ENCODE results near the gene FBXO15.

The FBXO15 gene

DNA sequence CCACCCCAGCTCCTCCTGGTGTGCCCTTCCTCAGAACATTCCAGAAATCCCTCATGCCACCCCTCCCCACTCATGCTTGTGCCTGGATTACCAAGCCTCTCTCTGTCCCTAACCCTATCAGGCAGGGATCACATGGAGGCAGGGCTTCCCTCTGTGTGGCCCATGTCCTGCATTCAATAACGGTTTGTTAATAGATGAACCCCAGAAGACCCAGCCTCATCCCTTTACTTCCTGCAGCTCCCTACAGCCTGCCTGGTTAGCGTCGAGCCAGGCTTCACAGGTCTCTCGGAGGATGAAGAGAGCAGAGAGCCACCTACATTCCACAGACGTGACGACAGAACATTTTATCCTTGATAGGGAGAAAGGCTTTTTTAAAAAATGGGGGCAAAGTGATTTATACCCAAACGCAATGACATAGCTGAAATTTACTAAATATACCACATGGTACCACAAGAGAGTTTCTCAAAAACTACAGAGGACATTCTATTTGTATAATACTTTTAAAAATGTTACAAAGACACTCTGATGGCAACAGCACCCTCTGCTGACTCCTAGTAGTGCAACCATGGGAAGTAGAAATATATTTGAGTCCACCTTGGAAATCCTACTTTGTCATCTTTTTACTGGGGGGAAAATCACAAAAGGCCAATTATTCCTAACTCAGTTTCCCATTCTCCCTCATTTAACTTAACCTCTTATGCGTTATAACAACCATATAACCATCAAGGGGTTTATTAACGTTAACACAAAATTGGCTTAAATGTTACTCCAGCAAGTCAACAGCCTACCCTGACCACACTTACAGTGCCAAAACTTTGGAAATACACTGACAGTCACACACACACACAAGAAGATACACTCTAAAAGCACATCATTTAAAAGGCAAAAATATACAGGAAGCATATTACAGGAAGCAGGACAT lies 30.7 kb downstream of the FBXO15 start:
- peak; percentile 55 for TF ChIP-seq CTCF (IDR thresholded peaks at IDR 0.05; ENCODE audit: insufficient read depth, missing control alignments)
- DNase-seq (ENCODE audit: insufficient read length, low spot score) (no peak), FAIRE-seq (peak; percentile 99)

DNA sequence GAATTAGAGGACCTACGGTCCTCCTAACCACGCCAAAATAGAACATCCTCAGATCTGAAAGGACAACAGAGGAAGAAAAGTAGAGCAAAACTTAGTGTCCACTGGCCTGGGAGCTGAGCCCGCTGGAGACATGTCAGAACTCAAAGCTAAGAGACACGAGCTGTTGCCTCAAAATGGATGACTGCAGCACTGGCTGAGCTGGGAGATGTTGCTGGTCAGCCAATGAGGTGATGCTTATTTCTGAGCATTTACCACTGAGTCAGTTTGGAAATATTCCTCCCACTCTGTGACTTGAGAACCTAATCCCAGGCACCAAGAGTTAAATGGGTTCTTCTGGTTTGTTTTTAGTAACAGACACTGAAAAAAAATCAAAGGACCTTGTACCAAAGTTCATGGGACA lies 32.6 kb downstream of the FBXO15 start:
- no peak for TF ChIP-seq CTCF (IDR thresholded peaks at IDR 0.05; ENCODE audit: insufficient read depth, missing control alignments)
- DNase-seq (ENCODE audit: insufficient read length, low spot score), result no peak
- no peak for FAIRE-seq

- FAIRE-seq (peak; percentile 25), DNase-seq (ENCODE audit: insufficient read length, low spot score) (no peak)
- TF ChIP-seq CTCF (IDR thresholded peaks at IDR 0.05; ENCODE audit: insufficient read depth, missing control alignments), result no peak
Observed at GRCh38 chr18:74114116-74114515, 33.5 kb downstream of the FBXO15 start.

DNA sequence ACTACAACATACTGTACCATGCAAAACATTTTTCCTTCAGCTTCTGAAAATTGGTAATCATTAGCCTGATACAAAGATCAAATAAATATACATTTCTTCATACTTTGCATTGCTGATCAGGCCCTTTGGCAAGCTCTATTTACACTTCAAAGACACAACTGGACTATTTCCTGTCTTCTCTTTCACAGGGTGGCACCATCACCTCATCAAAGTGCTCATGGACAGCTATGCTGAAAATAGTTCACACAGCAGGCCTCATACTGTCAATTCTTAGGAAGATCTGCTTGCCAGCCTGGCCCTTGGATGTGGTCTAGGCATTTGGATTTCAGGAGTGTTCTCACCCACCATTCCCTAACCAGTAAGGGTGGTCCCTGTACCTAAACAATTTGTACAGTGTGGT lies 33.9 kb downstream of the FBXO15 start:
- FAIRE-seq, result peak; percentile 94
- TF ChIP-seq CTCF (IDR thresholded peaks at IDR 0.05; ENCODE audit: insufficient read depth, missing control alignments), result no peak
- DNase-seq (ENCODE audit: insufficient read length, low spot score), result no peak

DNA sequence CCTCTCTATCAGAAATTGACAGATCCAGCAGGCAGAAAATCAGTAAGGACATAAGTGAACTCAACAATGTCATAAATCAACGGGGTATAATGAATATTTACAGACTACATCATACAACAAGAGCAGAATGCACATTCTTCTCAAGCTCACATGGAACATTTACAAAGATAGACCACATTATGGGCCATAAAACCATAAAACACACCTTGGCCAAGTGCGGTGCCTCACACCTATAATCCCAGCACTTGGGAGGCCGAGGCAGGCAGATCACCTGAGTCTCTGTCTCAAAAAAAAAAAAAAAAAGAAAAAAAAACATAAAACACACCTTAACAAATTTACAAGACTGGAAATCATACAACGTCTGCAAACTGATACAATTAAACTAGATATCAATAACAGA lies 36.7 kb downstream of the FBXO15 start:
- FAIRE-seq (no peak), DNase-seq (ENCODE audit: insufficient read length, low spot score) (no peak)
- no peak for TF ChIP-seq CTCF (IDR thresholded peaks at IDR 0.05; ENCODE audit: insufficient read depth, missing control alignments)

DNA sequence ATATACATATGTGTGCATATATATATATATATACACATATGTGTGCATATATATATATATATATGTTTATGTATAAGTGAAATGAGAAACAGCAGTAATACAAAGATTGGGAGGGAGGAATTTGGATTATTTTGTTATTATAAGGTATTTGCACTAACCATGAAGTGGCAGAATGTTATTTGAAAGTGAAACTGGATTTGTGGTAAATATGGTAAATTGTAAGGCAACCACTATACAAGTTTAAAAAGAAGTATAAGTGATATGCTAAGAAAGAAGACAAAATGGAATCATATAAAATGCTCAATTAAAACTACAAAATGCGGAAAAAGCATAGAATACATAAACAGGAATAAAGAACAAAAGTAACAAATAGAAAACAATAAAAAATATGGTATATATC lies 37.5 kb downstream of the FBXO15 start:
- FAIRE-seq (no peak), DNase-seq (ENCODE audit: insufficient read length, low spot score) (no peak)
- TF ChIP-seq CTCF (IDR thresholded peaks at IDR 0.05; ENCODE audit: insufficient read depth, missing control alignments), result no peak

DNA sequence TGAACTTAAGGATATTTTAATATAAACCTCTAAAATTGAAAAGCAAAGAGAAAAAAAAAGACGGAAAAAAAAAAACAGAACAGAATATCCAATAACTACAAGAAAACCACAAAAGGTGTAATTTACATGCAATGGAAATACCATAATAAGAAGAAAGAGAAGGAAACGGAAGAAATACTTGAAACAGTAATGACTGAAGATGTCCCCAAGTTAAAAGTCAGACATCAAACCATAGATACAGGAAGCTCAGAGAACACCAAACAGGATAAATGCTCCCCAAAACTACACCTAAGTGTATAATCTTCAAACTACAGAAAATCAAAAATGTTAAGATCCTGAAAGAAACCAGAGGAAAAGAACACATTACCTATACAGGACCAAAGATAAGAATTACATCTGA lies 39.2 kb downstream of the FBXO15 start:
- FAIRE-seq, result peak; percentile 97
- TF ChIP-seq CTCF (IDR thresholded peaks at IDR 0.05; ENCODE audit: insufficient read depth, missing control alignments), result no peak
- no peak for DNase-seq (ENCODE audit: insufficient read length, low spot score)

Measured in D721Med (cell line).